Astrocyte of the spinal cord (primary cell): ENCODE measurements around the gene STUM.

Experiments used
- DNase-seq: peaks from one replicate; pipeline ENCODE4 v3.0.0; 2011; ENCODE audit warnings: low read depth, low spot score
- H3K4me3 ChIP-seq: 2 replicates; pipeline ENCODE4 v1.5.1; 2011; ENCODE audit warnings: low read depth, mild to moderate bottlenecking, low read length, moderate library complexity
- CTCF ChIP-seq: IDR thresholded peaks from 2 replicates; pipeline ENCODE4 v1.5.1; 2012; ENCODE audit warnings: low read depth, mild to moderate bottlenecking, low read length, inconsistent platforms
- in situ Hi-C: cut with HindIII; loops from 2 replicates; pipeline ENCODE4 v1.10.0; 2017; ENCODE audit warnings: low sequenced_read_pairs

The STUM gene

GRCh38 chr1:226533220-226533619 is 15.3 kb upstream of the STUM start:
- H3K4me3 ChIP-seq, result no peak overlapping the region
- in situ Hi-C loops, result no loop called here
- no peak for TF ChIP-seq CTCF
- DNase-seq, result no peak

GRCh38 chr1:226534098-226534497 is 14.5 kb upstream of the STUM start:
- no peak overlapping the region for H3K4me3 ChIP-seq
- DNase-seq, result no peak
- in situ Hi-C loops, result no loop called here
- TF ChIP-seq CTCF, result no peak

- in situ Hi-C loops, result no loop called here
Observed at GRCh38 chr1:226534645-226535044, 13.9 kb upstream of the STUM start.

GRCh38 chr1:226535666-226536065 is 12.9 kb upstream of the STUM start:
- TF ChIP-seq CTCF, result no peak
- DNase-seq, result no peak
- in situ Hi-C loops, result no loop called here
- H3K4me3 ChIP-seq, result no peak overlapping the region

More at GRCh38 chr1:226534645-226535044, 13.9 kb upstream of the STUM start:
- no peak for TF ChIP-seq CTCF
- DNase-seq, result no peak
- H3K4me3 ChIP-seq, result no peak overlapping the region

GRCh38 chr1:226541231-226541630 is 7.3 kb upstream of the STUM start:
- no peak for TF ChIP-seq CTCF

GRCh38 chr1:226541631-226542622 is 6.6 kb upstream of the STUM start:
- DNase-seq, result no peak
- no peak for TF ChIP-seq CTCF
- in situ Hi-C loops, result no loop called here
- no peak overlapping the region for H3K4me3 ChIP-seq

More at GRCh38 chr1:226541231-226541630, 7.3 kb upstream of the STUM start:
- in situ Hi-C loops, result no loop called here
- H3K4me3 ChIP-seq, result no peak overlapping the region
- no peak for DNase-seq
